B cell (primary cell): ENCODE measurements around the gene GAP43. TPM values are rescaled to one million over a fixed set of nuclear protein-coding genes. Genes with fewer than 3 reads are reported as not detected.

ENCODE experiments used
- ATAC-seq: fragments of 200-7000 bp; cut with Tn5 transposase; one replicate; pipeline ENCODE4 v1.10.0; 2021; ENCODE audit warnings: low read depth, mild to moderate bottlenecking, moderate number of reproducible peaks, moderate library complexity
- CTCF ChIA-PET: fragments of 350-600 bp; sonication (Branson Sonifier 250); formaldehyde crosslinking; loops from one replicate; lab custom pipeline; 2021; ENCODE audit warnings: antibody characterized with exemption, inconsistent platforms; lab: Charles Lee
- POLR2A ChIA-PET: fragments of 350-600 bp; sonication (Branson Sonifier 250); formaldehyde crosslinking; loops from one replicate; lab custom pipeline; 2021; ENCODE audit warnings: antibody characterized with exemption; lab: Charles Lee
- DNase-seq: peaks from one replicate; pipeline ENCODE4 v3.0.0; 2013
- H2AFZ ChIP-seq: 2 replicates; pipeline ENCODE4 v1.6.1; 2012; ENCODE audit warnings: mild to moderate bottlenecking, low read depth, low read length; ENCODE audit not compliant: insufficient read depth, poor library complexity, severe bottlenecking
- H3K27ac ChIP-seq, 2 donors: 1 replicate in 1 of 2; 2 replicates in 1 of 2; pipeline ENCODE4 v1.5.1; 2012 to 2013; ENCODE audit warnings: low read length in 2 of 2, mild to moderate bottlenecking in 2 of 2, moderate library complexity in 1 of 2
- H3K27me3 ChIP-seq, 4 experiments: fragments of 200-600 bp in 1 of 4; sonication (generic) in 1 of 4; replicated peaks in 1 of 4; 1 replicate in 2 of 4; 2 replicates in 2 of 4; pipeline versions ENCODE4 v1.6.1 to v1.7.0; 2013 to 2016; ENCODE audit warnings: low read length in 3 of 4, mild to moderate bottlenecking in 2 of 4, mixed read lengths in 1 of 4, moderate library complexity in 1 of 4; ENCODE audit not compliant: insufficient read depth in 4 of 4, control insufficient read depth in 3 of 4; ENCODE audit errors: control extremely low read depth in 1 of 4
- H3K36me3 ChIP-seq, 2 experiments: replicated peaks in 1 of 2; 1 replicate in 1 of 2; 2 replicates in 1 of 2; pipeline versions ENCODE4 v1.6.1 to v1.7.1; 2013; ENCODE audit warnings: low read length in 1 of 2; ENCODE audit not compliant: insufficient read depth in 2 of 2, control insufficient read depth in 1 of 2; ENCODE audit errors: control extremely low read depth in 1 of 2, extremely low read depth in 1 of 2
- H3K4me1 ChIP-seq, 2 donors: fragments of 200-600 bp in 1 of 2; sonication (generic) in 1 of 2; 1 replicate in 1 of 2; 2 replicates in 1 of 2; pipeline versions ENCODE4 v1.5.1 to v1.6.1; 2013 to 2017; ENCODE audit warnings: low read length in 2 of 2; ENCODE audit not compliant: control insufficient read depth in 2 of 2, insufficient read depth in 2 of 2
- H3K4me2 ChIP-seq: replicated peaks from 2 replicates; pipeline ENCODE3; 2012; ENCODE audit warnings: mild to moderate bottlenecking, low read depth, low read length; ENCODE audit not compliant: poor library complexity, severe bottlenecking
- H3K4me3 ChIP-seq, 5 experiments: fragments of 200-600 bp in 1 of 5; sonication (generic) in 1 of 5; 1 replicate in 3 of 5; 2 replicates in 2 of 5; pipeline versions ENCODE4 v1.5.1 to v1.7.0; 2011 to 2016; ENCODE audit warnings: low read length in 4 of 5, mild to moderate bottlenecking in 4 of 5, low read depth in 2 of 5, control low read depth in 1 of 5, moderate library complexity in 1 of 5; ENCODE audit not compliant: insufficient read depth in 1 of 5; ENCODE audit errors: control extremely low read depth in 1 of 5, extremely low read depth in 1 of 5
- H3K79me2 ChIP-seq: fragments of 200-600 bp; sonication (generic); one replicate; pipeline ENCODE4 v1.6.0; 2016; ENCODE audit warnings: low read length; ENCODE audit not compliant: control insufficient read depth, insufficient read depth
- H3K9ac ChIP-seq: fragments of 200-600 bp; sonication (generic); 2 replicates; pipeline ENCODE4 v1.6.1; 2017; ENCODE audit warnings: mild to moderate bottlenecking, low read length, moderate library complexity
- H3K9me3 ChIP-seq, 3 donors: one replicate each; pipeline versions ENCODE4 v1.6.1 to v1.7.1; 2013; ENCODE audit warnings: low read length in 2 of 3; ENCODE audit not compliant: control insufficient read depth in 2 of 3, insufficient read depth in 1 of 3; ENCODE audit errors: control extremely low read depth in 1 of 3
- H4K20me1 ChIP-seq: 2 replicates; pipeline ENCODE4 v1.6.0; 2012; ENCODE audit warnings: mild to moderate bottlenecking, low read length; ENCODE audit not compliant: insufficient read depth, control insufficient read depth, poor library complexity, severe bottlenecking
- H3K27ac Mint-ChIP-seq: one replicate; pipeline ENCODE4 v1.8.0; 2021; ENCODE audit warnings: mixed read lengths
- H3K27me3 Mint-ChIP-seq: one replicate; pipeline ENCODE4 v1.8.0; 2021; ENCODE audit warnings: mixed read lengths
- H3K4me1 Mint-ChIP-seq: one replicate; pipeline ENCODE4 v1.8.0; 2021; ENCODE audit warnings: mixed read lengths
- H3K4me3 Mint-ChIP-seq: one replicate; pipeline ENCODE4 v1.8.0; 2021; ENCODE audit warnings: mixed read lengths
- H3K9me3 Mint-ChIP-seq: one replicate; pipeline ENCODE4 v1.8.0; 2022; ENCODE audit warnings: mixed read lengths; ENCODE audit not compliant: insufficient read depth
- CTCF ChIP-seq: fragments of 200-600 bp; IDR thresholded peaks from one replicate; pipeline ENCODE4 v1.8.0; 2022; ENCODE audit warnings: antibody characterized with exemption, mild to moderate bottlenecking
- EZH2 ChIP-seq: IDR thresholded peaks from 2 replicates; pipeline ENCODE4 v1.6.1; 2012; ENCODE audit warnings: borderline replicate concordance, low read depth, mild to moderate bottlenecking, moderate library complexity, low read length; ENCODE audit not compliant: insufficient read depth, poor library complexity, severe bottlenecking
- WGBS: methylation state at CpG from one replicate; pipeline ENCODE4 v1.1.5; 2013; ENCODE audit warnings: missing lambda C conversion rate; ENCODE audit not compliant: insufficient coverage; 5-methylcytosine and 5-hydroxymethylcytosine counted together
- intact Hi-C: fragments of 100-400 bp; cut with micrococcal nuclease; formaldehyde crosslinking; loops from one replicate; pipeline ENCODE4 v1.10.0; 2022
- polyA plus RNA-seq: library from polyadenylated mRNA; depleted of rRNA; stranded (reverse); fragments of >200 nt; gene quantifications from 2 replicates; pipeline ENCODE4 v1.2.3, GENCODE V29; 2012
- total RNA-seq, 2 donors: library from RNA; stranded (reverse); fragments of 120-200 nt in 1 of 2; gene quantifications; 1 replicate in 1 of 2; 2 replicates in 1 of 2; pipeline versions ENCODE4 v1.2.3 to v1.2.4, GENCODE V29; 2013 to 2022

GAP43 gene
- total and polyA plus RNA-seq, 2 donors (not counting 1 experiment from before 2014, with no cell fraction given): 0.04 TPM; not detected in 1

GRCh38 chr3:115648559-115648958, 25.2 kb downstream of the GAP43 start:
- H3K4me1 Mint-ChIP-seq: peaks cover 19% of the 10 kb centered on the region
- WGBS: no CpG with 5 or more reads among the region's 1 CpG
- no peaks in the 10 kb centered on the region for H3K79me2 ChIP-seq
- no peak overlapping the region for H3K27ac Mint-ChIP-seq
- no peak overlapping the region for H3K4me3 ChIP-seq
- H2AFZ ChIP-seq: no peak overlapping the region
- no peaks in the 10 kb centered on the region for H4K20me1 ChIP-seq
- H3K27me3 Mint-ChIP-seq: peaks cover 5% of the 10 kb centered on the region
- intact Hi-C loops: no loop called here
- H3K4me1 ChIP-seq: peaks cover 16 to 28% of the 10 kb centered on the region in 2 donors
- DNase-seq (no peak), ATAC-seq (no peak)
- no peak overlapping the region for H3K9ac ChIP-seq
- no peak overlapping the region for H3K4me3 Mint-ChIP-seq
- H3K27me3 ChIP-seq: no peaks in the 10 kb centered on the region
- CTCF ChIA-PET: no interaction called here
- H3K4me2 ChIP-seq: no peak overlapping the region
- no peaks in the 10 kb centered on the region for H3K36me3 ChIP-seq
- no peaks in the 10 kb centered on the region for H3K9me3 Mint-ChIP-seq
- no peak for TF ChIP-seq CTCF
- TF ChIP-seq EZH2: no peak
- peaks cover 0 to 3% (median 0%) of the 10 kb centered on the region in 3 donors for H3K9me3 ChIP-seq
- POLR2A ChIA-PET: no interaction called here
- H3K27ac ChIP-seq: no peak overlapping the region

GRCh38 chr3:115651087-115651486, 27.8 kb downstream of the GAP43 start:
- Mint-ChIP-seq H3K4me1 (peaks cover 21% of the 10 kb centered on the region), H3K9me3 (no peaks in the 10 kb centered on the region), H3K4me3 (peak overlapping the region; percentile 9), H3K27ac (peak overlapping the region; percentile 4), H3K27me3 (peaks cover 3% of the 10 kb centered on the region)
- intact Hi-C loops: loop anchor here (10.0 kb wide), 1 partner anchor 136 kb away; no protein-coding TSS in a partner anchor
- peak overlapping the region; percentile 21 for H3K4me2 ChIP-seq
- H2AFZ ChIP-seq: peak overlapping the region; percentile 46
- POLR2A ChIA-PET: no interaction called here
- no peaks in the 10 kb centered on the region for H3K36me3 ChIP-seq
- TF ChIP-seq CTCF (no peak), EZH2 (no peak)
- H3K9me3 ChIP-seq: peaks cover 0 to 1% (median 0%) of the 10 kb centered on the region in 3 donors
- CTCF ChIA-PET: no interaction called here
- no CpG with 5 or more reads among the region's 1 CpG for WGBS
- H4K20me1 ChIP-seq: no peaks in the 10 kb centered on the region
- no peaks in the 10 kb centered on the region for H3K27me3 ChIP-seq
- no peak overlapping the region for H3K4me3 ChIP-seq
- ATAC-seq (peak; percentile 69), DNase-seq (peak; percentile 37)
- H3K9ac ChIP-seq: no peak overlapping the region
- peaks cover 16 to 28% of the 10 kb centered on the region in 2 donors for H3K4me1 ChIP-seq
- no peaks in the 10 kb centered on the region for H3K79me2 ChIP-seq
- H3K27ac ChIP-seq: peak overlapping the region in 1 of 2 donors; percentile 25
